ENCODE results near the gene PRDM10.

Gene PRDM10

DNA sequence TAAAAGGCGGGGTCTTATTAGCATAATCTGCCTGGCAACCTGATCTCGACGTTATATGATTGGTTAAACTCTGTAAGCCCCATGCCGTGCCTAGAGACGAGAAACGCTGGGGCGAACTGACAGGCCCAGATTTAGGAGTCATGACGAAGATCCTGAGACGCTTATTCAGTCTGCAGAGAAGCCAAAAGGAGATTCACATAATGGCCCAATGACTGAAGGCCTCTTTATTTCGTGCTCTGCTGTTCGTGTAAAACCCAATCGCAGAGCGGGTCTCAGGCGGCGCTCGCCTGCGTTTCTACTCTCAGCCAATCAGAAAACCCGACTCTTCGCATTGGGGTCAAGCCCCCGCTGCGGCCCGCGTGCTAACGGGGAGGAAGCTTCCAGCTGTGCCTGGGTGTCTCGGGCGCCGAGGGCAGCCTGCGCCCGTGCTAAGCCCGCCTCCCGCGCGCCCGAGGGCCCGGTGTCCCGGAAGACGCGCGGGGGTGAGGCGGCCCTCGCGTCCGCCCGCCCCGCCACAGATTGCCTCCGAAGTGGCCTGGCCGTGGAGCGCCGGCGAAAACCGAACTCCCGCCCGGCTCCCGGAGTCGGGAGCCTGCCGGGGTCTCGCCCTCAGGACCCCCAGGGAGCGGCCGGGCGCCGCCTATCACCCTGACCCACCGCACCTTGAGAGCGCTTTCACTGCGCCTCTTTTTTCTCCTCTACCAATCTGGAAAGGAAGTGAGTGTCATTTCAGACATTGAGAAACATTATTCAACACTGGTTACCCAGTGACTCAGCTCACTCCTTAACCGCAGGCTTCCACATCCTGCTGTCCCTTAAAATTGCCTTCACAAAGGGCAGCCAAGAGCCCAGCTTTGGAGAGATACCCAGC lies 446 bp upstream of the PRDM10 start:
- peaks cover 43% of the 10 kb centered on the region for H3K79me2 ChIP-seq (ENCODE audit: insufficient read depth, low read length)
- peak overlapping the region; percentile 67 to 72 for H3K4me3 ChIP-seq (ENCODE audit: low read depth in 1 of 2, low read length in 2 of 2)
- peaks cover 25% of the 10 kb centered on the region for H3K4me1 ChIP-seq (ENCODE audit: insufficient read depth, low read length)
- H3K9ac ChIP-seq (ENCODE audit: low read depth, low read length) = peak overlapping the region; percentile 93
- H3K36me3 ChIP-seq (ENCODE audit: insufficient read depth, low read length) = no peaks in the 10 kb centered on the region; the same call in 1 of the 2 replicates
- H3K27me3 ChIP-seq (ENCODE audit: insufficient read depth, low read length, poor library complexity) = no peaks in the 10 kb centered on the region
- TF ChIP-seq CTCF (IDR thresholded peaks at IDR 0.05; ENCODE audit: borderline replicate concordance, extremely low read depth, low read length, poor library complexity, severe bottlenecking) = no peak
- no peak for TF ChIP-seq EZH2 (IDR thresholded peaks at IDR 0.05; ENCODE audit: borderline replicate concordance, low read depth, low read length, severe bottlenecking)
- peak; percentile 94 for DNase-seq
- peak overlapping the region; percentile 87 for H3K27ac ChIP-seq (ENCODE audit: low read length)
- peak overlapping the region; percentile 74 for H2AFZ ChIP-seq (ENCODE audit: low read depth, low read length)
- H3K9me3 ChIP-seq (ENCODE audit: insufficient read depth, low read length, severe bottlenecking) = no peaks in the 10 kb centered on the region
- peak overlapping the region; percentile 77 for H3K4me2 ChIP-seq (ENCODE audit: insufficient read depth, low read length)
- peaks cover 7% of the 10 kb centered on the region; the same call in 1 of the 2 replicates for H4K20me1 ChIP-seq (ENCODE audit: insufficient read depth, low read length)
- peak; percentile 79 for ATAC-seq (ENCODE audit: insufficient read depth, low read depth)

DNA sequence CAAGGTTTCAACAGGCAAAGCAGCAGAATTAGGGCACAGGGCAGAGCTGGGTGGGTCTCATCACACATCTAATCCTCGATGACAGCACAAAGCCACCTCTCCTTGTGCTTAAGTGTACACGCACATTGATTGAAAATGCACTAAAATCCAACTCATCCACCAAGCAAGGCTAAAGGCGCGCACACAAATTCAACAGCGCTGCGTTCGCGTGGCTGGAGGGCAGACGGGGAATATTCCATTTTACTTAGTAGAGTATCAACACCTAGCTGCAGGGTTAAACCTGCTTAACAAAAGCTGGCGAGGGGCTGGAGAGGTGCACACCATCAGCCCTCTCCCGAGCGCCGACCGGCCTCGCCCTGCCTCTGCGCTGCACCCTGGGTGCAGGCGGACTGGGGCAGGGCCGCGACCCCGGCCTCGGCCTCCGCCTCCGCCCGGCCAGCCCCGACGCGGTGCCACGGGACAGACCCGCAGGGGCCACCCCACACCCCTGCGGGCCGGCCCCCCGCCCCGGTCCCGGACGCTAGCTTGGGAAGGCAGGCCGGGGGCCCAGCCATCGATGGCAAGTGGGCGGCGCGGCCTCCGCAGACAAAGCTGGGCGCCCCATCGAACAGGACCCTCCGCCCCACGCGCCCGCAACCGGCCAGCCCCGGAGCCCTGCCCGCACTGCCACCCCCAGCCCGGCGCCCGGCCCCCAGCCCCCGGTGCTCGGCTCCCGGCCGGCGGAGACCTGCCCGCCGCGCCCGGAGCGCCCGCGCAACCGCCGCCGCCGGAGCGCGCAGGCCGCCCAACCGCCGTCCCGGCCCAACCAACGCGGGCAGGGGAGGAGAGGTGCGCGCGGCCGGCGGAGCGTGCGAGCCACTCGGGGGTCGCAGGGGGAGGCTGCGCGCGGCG lies 929 bp downstream of the PRDM10 start:
- no peak for ATAC-seq (ENCODE audit: insufficient read depth, low read depth)
- Histone ChIP-seq H3K27ac (ENCODE audit: low read length) (peak overlapping the region; percentile 87), H3K9ac (ENCODE audit: low read depth, low read length) (peak overlapping the region; percentile 93), H2AFZ (ENCODE audit: low read depth, low read length) (peak overlapping the region; percentile 73), H3K79me2 (ENCODE audit: insufficient read depth, low read length) (peaks cover 52% of the 10 kb centered on the region), H3K27me3 (ENCODE audit: insufficient read depth, low read length, poor library complexity) (no peaks in the 10 kb centered on the region), H3K36me3 (ENCODE audit: insufficient read depth, low read length) (peaks cover 3% of the 10 kb centered on the region; the same call in 1 of the 2 replicates), H3K4me3 (ENCODE audit: low read depth in 1 of 2, low read length in 2 of 2) (peak overlapping the region; percentile 72 to 76), H4K20me1 (ENCODE audit: insufficient read depth, low read length) (peaks cover 7% of the 10 kb centered on the region; the same call in 1 of the 2 replicates), H3K9me3 (ENCODE audit: insufficient read depth, low read length, severe bottlenecking) (no peaks in the 10 kb centered on the region), H3K4me2 (ENCODE audit: insufficient read depth, low read length) (peak overlapping the region; percentile 88), H3K4me1 (ENCODE audit: insufficient read depth, low read length) (peaks cover 25% of the 10 kb centered on the region)
- TF ChIP-seq CTCF (IDR thresholded peaks at IDR 0.05; ENCODE audit: borderline replicate concordance, extremely low read depth, low read length, poor library complexity, severe bottlenecking) (no peak), EZH2 (IDR thresholded peaks at IDR 0.05; ENCODE audit: borderline replicate concordance, low read depth, low read length, severe bottlenecking) (no peak)
- peak; percentile 47 for DNase-seq

- TF ChIP-seq CTCF (IDR thresholded peaks at IDR 0.05; ENCODE audit: borderline replicate concordance, extremely low read depth, low read length, poor library complexity, severe bottlenecking) (no peak), EZH2 (IDR thresholded peaks at IDR 0.05; ENCODE audit: borderline replicate concordance, low read depth, low read length, severe bottlenecking) (no peak)
- peaks cover 3% of the 10 kb centered on the region; the same call in 1 of the 2 replicates for H3K36me3 ChIP-seq (ENCODE audit: insufficient read depth, low read length)
- DNase-seq (no peak), ATAC-seq (ENCODE audit: insufficient read depth, low read depth) (no peak)
- H3K4me1 ChIP-seq (ENCODE audit: insufficient read depth, low read length) = peaks cover 25% of the 10 kb centered on the region
- H3K4me2 ChIP-seq (ENCODE audit: insufficient read depth, low read length) = peak overlapping the region; percentile 88
- peak overlapping the region; percentile 93 for H3K9ac ChIP-seq (ENCODE audit: low read depth, low read length)
- H3K4me3 ChIP-seq (ENCODE audit: low read depth in 1 of 2, low read length in 2 of 2) = peak overlapping the region; percentile 72 to 76; a peak in 3 of 4 replicates
- H3K79me2 ChIP-seq (ENCODE audit: insufficient read depth, low read length) = peaks cover 54% of the 10 kb centered on the region
- H2AFZ ChIP-seq (ENCODE audit: low read depth, low read length) = no peak overlapping the region
- H3K9me3 ChIP-seq (ENCODE audit: insufficient read depth, low read length, severe bottlenecking) = no peaks in the 10 kb centered on the region
- H3K27ac ChIP-seq (ENCODE audit: low read length) = peak overlapping the region; percentile 87
- H3K27me3 ChIP-seq (ENCODE audit: insufficient read depth, low read length, poor library complexity) = no peaks in the 10 kb centered on the region
- H4K20me1 ChIP-seq (ENCODE audit: insufficient read depth, low read length) = peaks cover 7% of the 10 kb centered on the region; the same call in 1 of the 2 replicates
Observed at GRCh38 chr11:130000552-130001176, 2.0 kb downstream of the PRDM10 start.
